T-helper 1 cell treated with Interleukin-12 subunit alpha and Interleukin-12 subunit beta and Interleukin-4 antibody, amounts not matched to agents 30 ng/mL and 1 ng/mL, for 36 hours (primary cell): ENCODE results near the gene SLIT3. TPM values are rescaled to one million over a fixed set of nuclear protein-coding genes. Genes with fewer than 3 reads are reported as not detected.

Experiments
- intact Hi-C: fragments of 100-400 bp; cut with micrococcal nuclease; formaldehyde crosslinking; loops from one replicate; pipeline ENCODE4 v1.15.1; 2024
- total RNA-seq: library from RNA; stranded (reverse); gene quantifications from 2 replicates; pipeline ENCODE4 v1.2.3, GENCODE V29; 2022

The SLIT3 gene
- total RNA-seq, 1 donor from 2014 or later = not detected

DNA sequence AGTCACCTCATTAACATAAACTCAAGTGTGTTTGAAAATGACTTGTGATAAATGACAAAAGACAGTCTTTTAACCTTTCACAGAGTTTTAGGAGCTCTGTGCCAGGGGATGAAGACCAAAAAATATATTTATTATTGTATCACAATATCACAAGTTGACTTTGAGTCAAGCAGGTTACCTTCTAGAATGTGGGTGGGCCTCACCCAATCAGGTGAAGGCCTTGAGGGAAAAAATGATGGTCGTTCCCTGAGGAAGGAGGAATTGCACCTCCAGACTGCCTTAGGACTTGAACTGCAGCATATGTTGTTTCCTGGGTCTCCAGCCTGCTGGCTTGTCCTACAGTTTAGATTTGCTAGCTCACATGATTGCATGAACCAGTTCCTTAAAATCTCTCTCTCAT, 680.1 kb downstream of the SLIT3 start:
- intact Hi-C loops = no loop called here

GRCh38 chr5:168614661-168615060, 686.3 kb downstream of the SLIT3 start:
- intact Hi-C loops = no loop called here

GRCh38 chr5:168613996-168614395, 686.9 kb downstream of the SLIT3 start:
- intact Hi-C loops = loop anchor here (1.0 kb wide), 1 partner anchor 35 kb away; the partner anchor contains the start of gene PANK3

DNA sequence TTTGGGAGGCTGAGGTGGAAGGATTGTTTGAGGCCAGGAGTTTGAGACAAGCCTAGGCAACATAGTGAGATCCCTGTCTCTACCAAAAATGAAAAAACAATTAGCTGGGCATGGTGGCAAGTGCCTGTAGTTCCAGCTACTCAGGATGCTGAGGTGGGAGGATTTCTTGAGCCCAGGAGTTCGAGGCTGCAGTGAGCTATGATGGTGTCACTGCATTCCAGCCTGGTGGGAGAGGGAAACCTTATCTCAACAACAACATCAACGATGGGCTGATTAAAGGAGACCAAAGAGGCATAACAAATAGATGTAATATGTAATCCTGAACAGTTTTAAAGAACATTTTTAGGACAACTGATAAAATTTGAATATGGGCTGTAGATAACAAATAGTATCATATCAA, 687.5 kb downstream of the SLIT3 start:
- intact Hi-C loops = loop anchor here (1.0 kb wide), 1 partner anchor 34 kb away; the partner anchor contains the start of gene PANK3

DNA sequence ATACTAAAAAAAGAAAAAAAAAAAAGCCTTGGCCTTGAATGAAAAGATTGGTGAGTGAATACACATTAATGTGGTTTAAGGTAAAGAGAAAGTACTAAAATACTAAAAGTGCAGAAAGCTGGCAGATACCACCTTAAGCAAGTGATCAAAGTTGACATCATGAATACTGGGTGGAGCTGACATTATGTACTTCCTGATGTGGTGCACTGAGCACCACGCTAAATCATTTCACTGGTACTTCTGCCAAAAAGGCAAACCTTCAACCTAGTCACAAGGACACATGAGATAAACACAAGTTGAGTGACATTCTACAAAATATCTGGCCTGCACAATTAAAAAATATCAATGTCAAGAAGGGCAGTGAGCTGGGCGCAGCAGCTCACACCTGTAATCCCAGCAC, 687.9 kb downstream of the SLIT3 start:
- intact Hi-C loops = loop anchor here (1.0 kb wide), 1 partner anchor 34 kb away; the partner anchor contains the start of gene PANK3

- intact Hi-C loops = no loop called here
These were observed 688.8 kb downstream of the SLIT3 start for GRCh38 chr5:168612123-168612522.
